Liver (tissue), 9 donors: Measurements from ENCODE around the gene CCDC15. TPM values are rescaled to one million over a fixed set of nuclear protein-coding genes. Genes with fewer than 3 reads are reported as not detected.

Experiments used
- DNase-seq: peaks from one replicate; pipeline ENCODE4 v3.0.0-alpha.2; 2017; ENCODE audit warnings: low spot score
- H3K27ac ChIP-seq, 2 donors: one replicate each; pipeline ENCODE4 v1.7.0; 2013; ENCODE audit warnings: inconsistent platforms in 2 of 2, low read length in 2 of 2, control low read depth in 1 of 2, low read depth in 1 of 2, mild to moderate bottlenecking in 1 of 2
- H3K27me3 ChIP-seq, 4 donors: one replicate each; pipeline versions ENCODE4 v1.6.1 to v1.7.0; 2013; ENCODE audit warnings: low read length in 3 of 4, inconsistent platforms in 1 of 4, mild to moderate bottlenecking in 1 of 4, moderate library complexity in 1 of 4; ENCODE audit not compliant: control insufficient read depth in 4 of 4, insufficient read depth in 4 of 4
- H3K36me3 ChIP-seq, 4 donors: one replicate each; pipeline versions ENCODE4 v1.6.1 to v1.7.0; 2013; ENCODE audit warnings: low read length in 3 of 4, mild to moderate bottlenecking in 3 of 4, low read depth in 1 of 4, moderate library complexity in 1 of 4; ENCODE audit not compliant: control insufficient read depth in 4 of 4, insufficient read depth in 3 of 4
- H3K4me1 ChIP-seq, 4 donors: one replicate each; pipeline versions ENCODE4 v1.6.1 to v1.7.0; 2013; ENCODE audit warnings: low read length in 3 of 4, mild to moderate bottlenecking in 3 of 4, moderate library complexity in 1 of 4; ENCODE audit not compliant: control insufficient read depth in 4 of 4, insufficient read depth in 4 of 4
- H3K4me3 ChIP-seq, 3 donors: one replicate each; pipeline versions ENCODE4 v1.6.1 to v1.7.0; 2013; ENCODE audit warnings: low read length in 3 of 3, control low read depth in 1 of 3, low read depth in 1 of 3, mild to moderate bottlenecking in 1 of 3
- H3K9ac ChIP-seq, 2 donors: one replicate each; pipeline ENCODE4 v1.7.0; 2013; ENCODE audit warnings: low read length in 2 of 2, mild to moderate bottlenecking in 2 of 2, moderate library complexity in 2 of 2, control low read depth in 1 of 2, low read depth in 1 of 2
- H3K9me3 ChIP-seq, 4 donors: one replicate each; pipeline versions ENCODE4 v1.6.1 to v1.7.0; 2013; ENCODE audit warnings: low read length in 3 of 4; ENCODE audit not compliant: control insufficient read depth in 4 of 4
- FOXA2 ChIP-seq: IDR thresholded peaks from 2 replicates; pipeline ENCODE4 v1.6.1; 2016; ENCODE audit warnings: antibody characterized with exemption
- GABPA ChIP-seq, 2 donors: IDR thresholded peaks in 1 of 2; conservative IDR thresholded peaks in 1 of 2; 2 replicates each; pipeline ENCODE4 v1.6.1; 2016; ENCODE audit warnings: antibody characterized with exemption in 2 of 2, mild to moderate bottlenecking in 1 of 2, moderate library complexity in 1 of 2
- HNF4A ChIP-seq, 2 donors: conservative IDR thresholded peaks; 2 replicates each; pipeline ENCODE4 v1.6.1; 2016; ENCODE audit warnings: antibody characterized with exemption in 2 of 2, mild to moderate bottlenecking in 2 of 2
- HNF4G ChIP-seq: IDR thresholded peaks from 2 replicates; pipeline ENCODE4 v1.6.1; 2016; ENCODE audit warnings: antibody characterized with exemption
- JUND ChIP-seq, 2 donors: IDR thresholded peaks; 2 replicates each; pipeline ENCODE4 v1.6.1; 2016; ENCODE audit warnings: antibody characterized with exemption in 2 of 2
- NR2F2 ChIP-seq: IDR thresholded peaks from 2 replicates; pipeline ENCODE4 v1.6.1; 2016; ENCODE audit warnings: antibody characterized with exemption
- RAD21 ChIP-seq, 2 donors: IDR thresholded peaks; 2 replicates each; pipeline ENCODE4 v1.6.1; 2016; ENCODE audit warnings: antibody characterized with exemption in 2 of 2, mild to moderate bottlenecking in 2 of 2
- RXRA ChIP-seq, 2 donors: IDR thresholded peaks; 2 replicates each; pipeline ENCODE4 v1.6.1; 2017 to 2018; ENCODE audit warnings: antibody characterized with exemption in 2 of 2, mild to moderate bottlenecking in 1 of 2
- SP1 ChIP-seq: IDR thresholded peaks from 2 replicates; pipeline ENCODE4 v1.6.1; 2018; ENCODE audit warnings: antibody characterized with exemption, mild to moderate bottlenecking
- TAF1 ChIP-seq: conservative IDR thresholded peaks from 2 replicates; pipeline ENCODE4 v1.6.1; 2016; ENCODE audit warnings: antibody characterized with exemption, mild to moderate bottlenecking
- YY1 ChIP-seq: IDR thresholded peaks from 2 replicates; pipeline ENCODE4 v1.6.1; 2016; ENCODE audit warnings: antibody characterized with exemption, mild to moderate bottlenecking
- WGBS: extraction: QIAGEN DNeasy Blood & Tissue Kit; methylation state at CpG from one replicate; pipeline ENCODE4 v1.1.7; 2013; 5-methylcytosine and 5-hydroxymethylcytosine counted together
- polyA plus RNA-seq, 2 donors: library from polyadenylated mRNA; stranded (reverse) in 1 of 2; unstranded in 1 of 2; fragments of 200-250 nt in 1 of 2; fragments of >200 nt in 1 of 2; fragmentation: Nextera tagmentation in 1 of 2; extraction: Ambion mirVana in 1 of 2; gene quantifications; one replicate each; pipeline versions ENCODE4 v1.2.1 to v1.2.3, GENCODE V29; 2013 to 2015
- total RNA-seq, 2 donors: library from RNA; depleted of rRNA; stranded (reverse); fragments of >200 nt; gene quantifications; one replicate each; pipeline ENCODE4 v1.2.3, GENCODE V29; 2014
- TF ChIP-seq, protein P1 (sequence below): IDR thresholded peaks from 2 replicates; pipeline ENCODE4 v1.6.1; 2016; ENCODE audit warnings: antibody characterized with exemption
- TF ChIP-seq, protein P2 (sequence below): fragments of 150-350 bp; IDR thresholded peaks from 2 replicates; pipeline ENCODE4 v1.5.1; 2017; ENCODE audit warnings: improper control_type of control experiment, low read depth, low read length; ENCODE audit not compliant: missing input control
- TF ChIP-seq, protein P3 (sequence below): IDR thresholded peaks from 2 replicates; pipeline ENCODE4 v1.6.1; 2016; ENCODE audit warnings: antibody characterized with exemption
- TF ChIP-seq, protein P4 (sequence below): IDR thresholded peaks from 2 replicates; pipeline ENCODE4 v1.6.1; 2016; ENCODE audit warnings: antibody characterized with exemption
- TF ChIP-seq, protein P5 (sequence below): IDR thresholded peaks from 2 replicates; pipeline ENCODE4 v1.6.1; 2016; ENCODE audit warnings: antibody characterized with exemption, mild to moderate bottlenecking
- donor health status: healthy.
- donor health status: healthy.
- donor health status: healthy.
- donor health status: healthy.
- donor health status: healthy.

The CCDC15 gene
- total and polyA plus RNA-seq, 4 donors = 0.35 to 3.5 (median 0.88) TPM

DNA sequence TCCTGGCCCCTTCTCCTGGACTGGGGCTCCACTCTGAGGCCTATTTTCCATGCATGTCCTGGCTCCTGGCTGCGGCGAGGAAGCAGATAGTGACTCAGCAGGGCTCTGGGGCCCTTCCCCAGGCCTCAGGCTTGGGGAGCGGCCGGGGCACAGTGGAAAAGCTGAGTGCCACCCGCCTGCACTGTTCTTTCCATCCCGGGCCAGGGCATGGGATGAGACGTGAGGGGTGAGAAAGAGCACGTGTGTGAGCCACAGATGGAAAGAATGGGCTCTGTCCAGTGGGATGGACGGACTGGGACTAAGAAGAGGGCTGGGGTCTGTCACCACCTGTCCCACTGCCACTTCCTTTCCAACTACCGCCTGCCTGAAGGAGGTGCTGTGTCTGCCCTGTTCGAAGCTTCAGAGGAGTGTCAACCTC, 121.9 kb downstream of the CCDC15 start:
- DNase-seq = no peak
- no peak overlapping the region for H3K27ac ChIP-seq
- no peaks in the 10 kb centered on the region for H3K4me1 ChIP-seq
- 89% methylated on average over 11 of the region's 11 CpGs for WGBS
- no peaks in the 10 kb centered on the region for H3K9me3 ChIP-seq
- H3K27me3 ChIP-seq = no peaks in the 10 kb centered on the region
- H3K36me3 ChIP-seq = no peaks in the 10 kb centered on the region
- H3K9ac ChIP-seq = no peak overlapping the region
- H3K4me3 ChIP-seq = no peak overlapping the region
- TF ChIP-seq SP1 = no peak
- TF ChIP-seq TAF1 = no peak
- TF ChIP-seq, protein P1, sequence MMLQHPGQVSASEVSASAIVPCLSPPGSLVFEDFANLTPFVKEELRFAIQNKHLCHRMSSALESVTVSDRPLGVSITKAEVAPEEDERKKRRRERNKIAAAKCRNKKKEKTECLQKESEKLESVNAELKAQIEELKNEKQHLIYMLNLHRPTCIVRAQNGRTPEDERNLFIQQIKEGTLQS = no peak
- TF ChIP-seq HNF4A (conservative IDR thresholded peaks at IDR 0.05) = no peak

DNA sequence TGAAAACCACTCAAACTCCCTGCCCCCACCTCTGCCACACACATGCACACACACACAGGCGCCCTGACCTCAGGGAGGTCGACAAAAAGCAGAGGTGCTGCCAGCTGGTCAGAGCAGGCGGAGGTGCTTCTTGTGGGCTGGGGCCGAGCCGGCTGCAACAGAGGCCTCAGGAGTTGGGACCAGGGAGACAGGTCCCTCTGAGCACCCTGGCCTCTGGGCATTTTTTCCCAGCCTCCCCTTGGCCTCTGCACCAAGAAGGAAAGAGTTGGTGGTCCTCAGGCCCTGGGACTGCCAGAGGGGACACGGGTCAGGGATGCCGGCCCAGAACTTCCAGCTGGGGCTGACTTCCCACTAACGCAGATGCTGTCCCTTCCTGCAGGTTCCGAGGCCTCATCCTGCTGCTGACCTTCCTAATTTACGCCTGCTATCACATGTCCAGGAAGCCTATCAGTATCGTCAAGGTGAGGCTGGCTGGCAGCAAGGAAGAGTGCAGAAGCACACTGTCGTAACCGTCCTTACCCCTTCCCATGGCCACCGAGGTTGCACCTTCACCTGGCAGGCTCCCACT, 122.5 kb downstream of the CCDC15 start:
- Histone ChIP-seq H3K36me3 (no peaks in the 10 kb centered on the region), H3K4me1 (no peaks in the 10 kb centered on the region), H3K9ac (no peak overlapping the region), H3K27ac (no peak overlapping the region), H3K9me3 (no peaks in the 10 kb centered on the region), H3K27me3 (no peaks in the 10 kb centered on the region), H3K4me3 (no peak overlapping the region)
- no peak for DNase-seq
- 79% methylated on average over 14 of the region's 14 CpGs for WGBS
- TF ChIP-seq HNF4A (conservative IDR thresholded peaks at IDR 0.05) = no peak
- no peak for TF ChIP-seq RXRA (IDR thresholded peaks at IDR 0.05)
- TF ChIP-seq, protein P2, sequence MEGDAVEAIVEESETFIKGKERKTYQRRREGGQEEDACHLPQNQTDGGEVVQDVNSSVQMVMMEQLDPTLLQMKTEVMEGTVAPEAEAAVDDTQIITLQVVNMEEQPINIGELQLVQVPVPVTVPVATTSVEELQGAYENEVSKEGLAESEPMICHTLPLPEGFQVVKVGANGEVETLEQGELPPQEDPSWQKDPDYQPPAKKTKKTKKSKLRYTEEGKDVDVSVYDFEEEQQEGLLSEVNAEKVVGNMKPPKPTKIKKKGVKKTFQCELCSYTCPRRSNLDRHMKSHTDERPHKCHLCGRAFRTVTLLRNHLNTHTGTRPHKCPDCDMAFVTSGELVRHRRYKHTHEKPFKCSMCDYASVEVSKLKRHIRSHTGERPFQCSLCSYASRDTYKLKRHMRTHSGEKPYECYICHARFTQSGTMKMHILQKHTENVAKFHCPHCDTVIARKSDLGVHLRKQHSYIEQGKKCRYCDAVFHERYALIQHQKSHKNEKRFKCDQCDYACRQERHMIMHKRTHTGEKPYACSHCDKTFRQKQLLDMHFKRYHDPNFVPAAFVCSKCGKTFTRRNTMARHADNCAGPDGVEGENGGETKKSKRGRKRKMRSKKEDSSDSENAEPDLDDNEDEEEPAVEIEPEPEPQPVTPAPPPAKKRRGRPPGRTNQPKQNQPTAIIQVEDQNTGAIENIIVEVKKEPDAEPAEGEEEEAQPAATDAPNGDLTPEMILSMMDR = no peak
- no peak for TF ChIP-seq GABPA (IDR thresholded peaks at IDR 0.05 in 1 of 2, conservative IDR thresholded peaks at IDR 0.05 in 1 of 2)
- no peak for TF ChIP-seq FOXA2
- TF ChIP-seq YY1 = no peak
- TF ChIP-seq, protein P3, sequence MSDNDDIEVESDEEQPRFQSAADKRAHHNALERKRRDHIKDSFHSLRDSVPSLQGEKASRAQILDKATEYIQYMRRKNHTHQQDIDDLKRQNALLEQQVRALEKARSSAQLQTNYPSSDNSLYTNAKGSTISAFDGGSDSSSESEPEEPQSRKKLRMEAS = no peak
- TF ChIP-seq RAD21 (IDR thresholded peaks at IDR 0.05) = no peak
- TF ChIP-seq JUND (IDR thresholded peaks at IDR 0.05) = no peak
- TF ChIP-seq, protein P1 = no peak
- TF ChIP-seq HNF4G = no peak
- TF ChIP-seq NR2F2 = no peak
- TF ChIP-seq, protein P4, sequence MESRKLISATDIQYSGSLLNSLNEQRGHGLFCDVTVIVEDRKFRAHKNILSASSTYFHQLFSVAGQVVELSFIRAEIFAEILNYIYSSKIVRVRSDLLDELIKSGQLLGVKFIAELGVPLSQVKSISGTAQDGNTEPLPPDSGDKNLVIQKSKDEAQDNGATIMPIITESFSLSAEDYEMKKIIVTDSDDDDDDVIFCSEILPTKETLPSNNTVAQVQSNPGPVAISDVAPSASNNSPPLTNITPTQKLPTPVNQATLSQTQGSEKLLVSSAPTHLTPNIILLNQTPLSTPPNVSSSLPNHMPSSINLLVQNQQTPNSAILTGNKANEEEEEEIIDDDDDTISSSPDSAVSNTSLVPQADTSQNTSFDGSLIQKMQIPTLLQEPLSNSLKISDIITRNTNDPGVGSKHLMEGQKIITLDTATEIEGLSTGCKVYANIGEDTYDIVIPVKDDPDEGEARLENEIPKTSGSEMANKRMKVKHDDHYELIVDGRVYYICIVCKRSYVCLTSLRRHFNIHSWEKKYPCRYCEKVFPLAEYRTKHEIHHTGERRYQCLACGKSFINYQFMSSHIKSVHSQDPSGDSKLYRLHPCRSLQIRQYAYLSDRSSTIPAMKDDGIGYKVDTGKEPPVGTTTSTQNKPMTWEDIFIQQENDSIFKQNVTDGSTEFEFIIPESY = no peak
- TF ChIP-seq, protein P5, sequence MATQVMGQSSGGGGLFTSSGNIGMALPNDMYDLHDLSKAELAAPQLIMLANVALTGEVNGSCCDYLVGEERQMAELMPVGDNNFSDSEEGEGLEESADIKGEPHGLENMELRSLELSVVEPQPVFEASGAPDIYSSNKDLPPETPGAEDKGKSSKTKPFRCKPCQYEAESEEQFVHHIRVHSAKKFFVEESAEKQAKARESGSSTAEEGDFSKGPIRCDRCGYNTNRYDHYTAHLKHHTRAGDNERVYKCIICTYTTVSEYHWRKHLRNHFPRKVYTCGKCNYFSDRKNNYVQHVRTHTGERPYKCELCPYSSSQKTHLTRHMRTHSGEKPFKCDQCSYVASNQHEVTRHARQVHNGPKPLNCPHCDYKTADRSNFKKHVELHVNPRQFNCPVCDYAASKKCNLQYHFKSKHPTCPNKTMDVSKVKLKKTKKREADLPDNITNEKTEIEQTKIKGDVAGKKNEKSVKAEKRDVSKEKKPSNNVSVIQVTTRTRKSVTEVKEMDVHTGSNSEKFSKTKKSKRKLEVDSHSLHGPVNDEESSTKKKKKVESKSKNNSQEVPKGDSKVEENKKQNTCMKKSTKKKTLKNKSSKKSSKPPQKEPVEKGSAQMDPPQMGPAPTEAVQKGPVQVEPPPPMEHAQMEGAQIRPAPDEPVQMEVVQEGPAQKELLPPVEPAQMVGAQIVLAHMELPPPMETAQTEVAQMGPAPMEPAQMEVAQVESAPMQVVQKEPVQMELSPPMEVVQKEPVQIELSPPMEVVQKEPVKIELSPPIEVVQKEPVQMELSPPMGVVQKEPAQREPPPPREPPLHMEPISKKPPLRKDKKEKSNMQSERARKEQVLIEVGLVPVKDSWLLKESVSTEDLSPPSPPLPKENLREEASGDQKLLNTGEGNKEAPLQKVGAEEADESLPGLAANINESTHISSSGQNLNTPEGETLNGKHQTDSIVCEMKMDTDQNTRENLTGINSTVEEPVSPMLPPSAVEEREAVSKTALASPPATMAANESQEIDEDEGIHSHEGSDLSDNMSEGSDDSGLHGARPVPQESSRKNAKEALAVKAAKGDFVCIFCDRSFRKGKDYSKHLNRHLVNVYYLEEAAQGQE = no peak
- no peak for TF ChIP-seq SP1
